Activated CD8-positive, alpha-beta T cell treated with anti-CD3 and anti-CD28 coated beads for 36 hours (primary cell): ENCODE results near the gene ARHGAP10. TPM values are rescaled to one million over a fixed set of nuclear protein-coding genes. Genes with fewer than 3 reads are reported as not detected.

Source experiments
- ATAC-seq: fragments of 200-7000 bp; cut with Tn5 transposase; one replicate; pipeline ENCODE4 v1.10.0; 2021; ENCODE audit warnings: mild to moderate bottlenecking, moderate library complexity
- CTCF ChIA-PET: fragments of 350-600 bp; sonication (Branson Sonifier 250); formaldehyde crosslinking; loops from one replicate; lab custom pipeline; 2021; ENCODE audit warnings: antibody characterized with exemption; lab: Charles Lee
- POLR2A ChIA-PET: fragments of 350-600 bp; sonication (Branson Sonifier 250); formaldehyde crosslinking; loops from one replicate; lab custom pipeline; 2021; ENCODE audit warnings: antibody characterized with exemption; lab: Charles Lee
- DNase-seq: peaks from one replicate; pipeline ENCODE4 v3.0.0-alpha.2; 2020
- H3K27ac Mint-ChIP-seq: one replicate; pipeline ENCODE4 v1.8.0; 2021; ENCODE audit warnings: mild to moderate bottlenecking, mixed read lengths
- H3K27me3 Mint-ChIP-seq: one replicate; pipeline ENCODE4 v1.8.0; 2021; ENCODE audit warnings: mixed read lengths
- H3K36me3 Mint-ChIP-seq: one replicate; pipeline ENCODE4 v1.8.0; 2021; ENCODE audit warnings: low read depth, mixed read lengths
- H3K4me1 Mint-ChIP-seq: one replicate; pipeline ENCODE4 v1.8.0; 2021; ENCODE audit warnings: low read depth, mixed read lengths
- H3K4me3 Mint-ChIP-seq: one replicate; pipeline ENCODE4 v1.8.0; 2021; ENCODE audit warnings: mild to moderate bottlenecking, moderate library complexity, mixed read lengths
- H3K9me3 Mint-ChIP-seq: one replicate; pipeline ENCODE4 v1.8.0; 2021; ENCODE audit warnings: mixed read lengths
- CTCF ChIP-seq: fragments of 200-600 bp; IDR thresholded peaks from one replicate; pipeline ENCODE4 v1.8.0; 2022; ENCODE audit warnings: antibody characterized with exemption, mild to moderate bottlenecking
- intact Hi-C: fragments of 100-400 bp; cut with micrococcal nuclease; formaldehyde crosslinking; loops from one replicate; pipeline ENCODE4 v1.10.0; 2022
- total RNA-seq, 2 experiments: library from RNA; stranded (reverse); gene quantifications; one replicate each; pipeline ENCODE4 v1.2.3, GENCODE V29; 2021

Gene ARHGAP10
- total RNA-seq, 2 experiments from 2014 or later = 4.0 to 5.1 TPM

DNA sequence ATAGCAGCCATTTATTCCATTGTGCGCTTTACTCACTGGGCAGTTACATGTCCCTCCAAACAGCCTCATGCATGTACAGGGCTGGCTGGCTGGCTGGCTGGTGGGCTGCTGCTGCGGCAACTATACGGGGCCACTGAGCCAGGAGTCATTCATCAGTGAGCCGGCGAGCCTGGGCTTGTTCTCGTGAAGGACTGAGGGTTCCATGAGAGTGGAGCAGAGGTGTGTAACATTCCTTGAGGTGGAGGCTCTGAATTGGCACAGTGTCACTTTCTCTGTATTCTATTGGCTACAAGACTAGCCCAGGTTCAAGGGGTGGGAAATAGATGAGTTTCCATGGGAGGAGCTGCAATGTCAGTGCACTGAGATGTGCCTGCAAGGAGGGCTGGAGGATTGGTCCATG is 89.1 kb downstream of the ARHGAP10 start:
- no peak overlapping the region for H3K4me3 Mint-ChIP-seq
- ChIA-PET CTCF (no interaction called here), POLR2A (no interaction called here)

GRCh38 chr4:147821555-147821954 is 89.7 kb downstream of the ARHGAP10 start:
- H3K4me3 Mint-ChIP-seq = no peak overlapping the region
- CTCF ChIA-PET = no interaction called here
- TF ChIP-seq CTCF = no peak
- POLR2A ChIA-PET = no interaction called here
- DNase-seq = no peak
- H3K4me1 Mint-ChIP-seq = no peaks in the 10 kb centered on the region
- ATAC-seq = peak; percentile 30
- H3K9me3 Mint-ChIP-seq = no peaks in the 10 kb centered on the region
- intact Hi-C loops = no loop called here
- H3K36me3 Mint-ChIP-seq = no peaks in the 10 kb centered on the region
- H3K27ac Mint-ChIP-seq = no peak overlapping the region
- H3K27me3 Mint-ChIP-seq = no peaks in the 10 kb centered on the region

More for the DNA sequence above, 89.1 kb downstream of the ARHGAP10 start:
- TF ChIP-seq CTCF = no peak
- H3K36me3 Mint-ChIP-seq = no peaks in the 10 kb centered on the region
- H3K27me3 Mint-ChIP-seq = no peaks in the 10 kb centered on the region
- intact Hi-C loops = no loop called here
- no peak for DNase-seq
- H3K4me1 Mint-ChIP-seq = peaks cover 4% of the 10 kb centered on the region
- ATAC-seq = no peak
- no peak overlapping the region for H3K27ac Mint-ChIP-seq
- H3K9me3 Mint-ChIP-seq = no peaks in the 10 kb centered on the region

DNA sequence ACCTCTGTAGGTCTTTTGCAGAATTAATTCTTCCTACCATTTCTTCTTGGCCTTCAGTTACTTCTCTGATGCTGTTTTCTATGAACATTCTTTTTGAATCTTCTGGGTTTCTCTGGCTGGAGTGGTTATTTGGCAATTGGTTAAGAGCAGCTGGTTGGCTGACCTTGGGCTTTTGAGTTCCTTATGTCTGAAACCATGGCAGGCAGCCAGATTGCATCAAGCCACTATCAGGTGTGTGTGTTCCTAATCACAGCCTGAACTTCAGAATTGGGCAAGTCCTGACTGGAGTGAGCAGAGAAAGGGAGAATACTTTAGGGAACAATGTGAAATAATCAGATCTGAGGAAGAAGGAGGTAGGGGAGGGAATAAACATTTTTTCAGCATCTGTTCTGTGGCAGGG is 90.2 kb downstream of the ARHGAP10 start:
- CTCF ChIA-PET = interaction anchor here (3.2 kb wide), 1 partner anchor 45 kb away, joined by 16 read pairs; no protein-coding TSS in a partner anchor
- POLR2A ChIA-PET = no interaction called here

DNA sequence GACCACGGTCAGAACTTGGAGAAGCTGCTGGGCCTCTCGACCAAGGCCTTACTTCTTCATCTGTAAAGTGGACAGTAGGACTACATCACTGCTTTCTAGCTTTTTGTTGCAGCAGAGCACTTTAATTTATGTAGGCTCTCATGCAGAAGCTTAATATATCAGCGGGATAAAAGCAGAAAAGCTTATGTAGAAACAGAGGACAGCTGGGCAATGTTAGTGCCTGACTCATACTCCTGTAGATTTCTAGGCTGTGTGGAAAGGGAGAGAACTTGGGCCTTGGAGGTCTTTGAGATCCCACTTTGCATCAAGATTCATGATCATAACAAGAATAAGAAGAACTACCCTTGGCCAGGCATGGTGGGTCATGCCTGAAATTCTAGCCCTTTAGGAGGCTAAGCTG is 91.2 kb downstream of the ARHGAP10 start:
- no peaks in the 10 kb centered on the region for H3K36me3 Mint-ChIP-seq
- no peaks in the 10 kb centered on the region for H3K9me3 Mint-ChIP-seq
- no peaks in the 10 kb centered on the region for H3K27me3 Mint-ChIP-seq
- no peak for ATAC-seq
- no peak overlapping the region for H3K4me3 Mint-ChIP-seq
- H3K27ac Mint-ChIP-seq = no peak overlapping the region
- no peaks in the 10 kb centered on the region for H3K4me1 Mint-ChIP-seq
- no peak for DNase-seq
- TF ChIP-seq CTCF = no peak
- intact Hi-C loops = no loop called here
- CTCF ChIA-PET = interaction anchor here (1.1 to 3.2 kb wide), 2 partner anchors 12 to 44 kb away, joined by 3 to 16 read pairs; no protein-coding TSS in a partner anchor
- POLR2A ChIA-PET = no interaction called here

More for the DNA sequence above, 90.2 kb downstream of the ARHGAP10 start:
- no peak for DNase-seq
- no peak for ATAC-seq
- intact Hi-C loops = no loop called here
- no peaks in the 10 kb centered on the region for H3K9me3 Mint-ChIP-seq
- H3K4me3 Mint-ChIP-seq = no peak overlapping the region
- no peak overlapping the region for H3K27ac Mint-ChIP-seq
- no peaks in the 10 kb centered on the region for H3K4me1 Mint-ChIP-seq
- no peak for TF ChIP-seq CTCF
- H3K36me3 Mint-ChIP-seq = no peaks in the 10 kb centered on the region
- H3K27me3 Mint-ChIP-seq = no peaks in the 10 kb centered on the region

DNA sequence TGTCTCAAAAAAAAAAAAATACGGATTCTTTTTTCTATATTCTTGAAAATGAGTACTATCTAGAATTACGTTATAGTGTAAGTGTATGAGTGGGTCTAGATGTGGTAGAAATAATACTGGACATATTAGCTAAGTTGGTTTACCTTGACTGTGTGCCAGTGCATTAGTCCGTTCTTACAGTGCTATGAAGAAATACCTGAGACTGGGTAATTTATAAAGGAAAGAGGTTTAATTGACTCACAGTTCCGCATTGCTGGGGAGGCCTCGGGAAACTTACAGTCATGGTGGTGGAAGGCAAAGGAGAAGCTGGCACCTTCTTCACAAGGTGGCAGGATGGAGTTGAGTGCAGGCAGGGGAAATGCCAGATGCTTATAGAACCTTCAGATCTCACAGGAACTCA is 92.4 kb downstream of the ARHGAP10 start:
- Mint-ChIP-seq H3K9me3 (no peaks in the 10 kb centered on the region), H3K27me3 (no peaks in the 10 kb centered on the region), H3K4me3 (no peak overlapping the region), H3K4me1 (no peaks in the 10 kb centered on the region), H3K36me3 (no peaks in the 10 kb centered on the region), H3K27ac (no peak overlapping the region)
- no peak for DNase-seq
- ChIA-PET CTCF (interaction anchor here (0.7 to 3.2 kb wide), 2 partner anchors 42 to 85 kb away, joined by 3 to 16 read pairs; no protein-coding TSS in a partner anchor), POLR2A (no interaction called here)
- no peak for ATAC-seq
- TF ChIP-seq CTCF = no peak
- intact Hi-C loops = no loop called here
